GM10266 (cell line): ENCODE measurements around the gene RASGRP3.

Experiments used
- DNase-seq: peaks from one replicate; pipeline ENCODE4 v3.0.0; 2012; ENCODE audit errors: extremely low spot score
- CTCF ChIP-seq: IDR thresholded peaks from 2 replicates; pipeline ENCODE4 v1.5.1; 2012; ENCODE audit warnings: mild to moderate bottlenecking, low read depth; ENCODE audit not compliant: control insufficient read depth, insufficient read depth; ENCODE audit errors: missing control alignments

The RASGRP3 gene

GRCh38 chr2:33579227-33579626 is 102.8 kb downstream of the RASGRP3 start:
- TF ChIP-seq CTCF = no peak
- DNase-seq = no peak

- no peak for DNase-seq
- TF ChIP-seq CTCF = no peak
These were observed 105.4 kb downstream of the RASGRP3 start for GRCh38 chr2:33581872-33582271.

- peak; percentile 18 for DNase-seq
- TF ChIP-seq CTCF = peak; percentile 67
These were observed 106.9 kb downstream of the RASGRP3 start for GRCh38 chr2:33583194-33583938.

DNA sequence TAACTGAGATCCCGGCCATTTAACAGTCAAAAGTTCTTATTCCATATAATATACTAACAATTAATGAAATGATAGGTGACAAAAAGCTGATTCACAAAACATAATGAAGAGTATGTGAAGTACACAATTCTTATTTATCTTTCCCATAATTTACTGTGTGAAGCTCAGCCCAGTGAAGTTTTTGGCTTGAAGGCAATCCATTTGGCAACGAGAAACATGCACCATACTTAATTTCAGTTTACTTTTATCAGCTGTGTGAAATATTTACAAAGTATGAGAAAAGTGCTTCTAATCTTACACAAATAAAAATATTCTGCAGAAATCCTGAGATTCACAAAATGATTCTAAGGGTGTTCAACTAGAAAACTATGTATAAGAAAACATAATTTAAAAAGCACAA is 110.3 kb downstream of the RASGRP3 start:
- no peak for TF ChIP-seq CTCF
- DNase-seq = no peak

- no peak for DNase-seq
- no peak for TF ChIP-seq CTCF
These were observed 111.8 kb downstream of the RASGRP3 start for GRCh38 chr2:33588232-33588631.

DNA sequence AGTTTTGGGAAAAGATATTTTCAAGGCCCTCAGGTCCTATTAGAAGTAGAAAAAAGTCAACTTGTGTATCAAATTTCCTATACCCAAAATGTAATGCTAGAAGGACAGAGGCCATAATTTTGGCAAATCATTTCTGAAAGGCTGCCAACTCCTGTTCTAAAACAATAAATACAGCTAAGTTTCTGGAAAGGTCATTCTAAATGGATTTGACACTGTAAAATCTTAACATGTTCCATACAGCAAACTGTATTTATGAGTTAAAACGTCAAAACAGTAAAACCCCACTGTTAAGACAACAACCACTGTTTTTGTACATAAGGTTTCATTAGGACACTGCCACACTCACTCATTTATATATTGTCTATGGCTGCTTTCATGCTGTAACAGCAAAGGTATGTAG is 113.0 kb downstream of the RASGRP3 start:
- DNase-seq = no peak
- no peak for TF ChIP-seq CTCF

DNA sequence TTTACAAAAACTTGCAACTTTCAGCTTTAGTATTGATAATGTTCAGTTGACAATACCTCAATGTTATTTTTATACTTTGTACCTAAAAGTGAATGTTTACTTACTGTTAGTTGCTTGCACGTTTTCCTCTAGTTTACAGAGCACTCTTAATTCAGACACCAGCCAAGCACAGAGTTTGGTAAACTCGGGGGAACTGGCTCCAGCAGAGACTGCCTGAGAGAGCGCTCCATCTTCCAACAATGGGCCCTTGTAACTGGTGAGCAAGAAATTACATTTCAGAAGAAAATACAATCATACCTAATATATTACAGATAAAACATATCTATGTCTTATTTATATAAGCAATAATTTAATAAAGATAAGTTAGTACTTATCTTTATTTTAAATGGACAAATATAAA is 118.9 kb downstream of the RASGRP3 start:
- no peak for DNase-seq
- TF ChIP-seq CTCF = no peak
